ENCODE results near the gene GATAD1.

Gene GATAD1

GRCh38 chr7:92489634-92490033 lies 42.4 kb downstream of the GATAD1 start:
- Histone ChIP-seq H3K36me3 (ENCODE audit: low read length) (peaks cover 72% of the 10 kb centered on the region), H3K4me2 (ENCODE audit: low read depth, low read length, poor library complexity, severe bottlenecking) (no peak overlapping the region)

DNA sequence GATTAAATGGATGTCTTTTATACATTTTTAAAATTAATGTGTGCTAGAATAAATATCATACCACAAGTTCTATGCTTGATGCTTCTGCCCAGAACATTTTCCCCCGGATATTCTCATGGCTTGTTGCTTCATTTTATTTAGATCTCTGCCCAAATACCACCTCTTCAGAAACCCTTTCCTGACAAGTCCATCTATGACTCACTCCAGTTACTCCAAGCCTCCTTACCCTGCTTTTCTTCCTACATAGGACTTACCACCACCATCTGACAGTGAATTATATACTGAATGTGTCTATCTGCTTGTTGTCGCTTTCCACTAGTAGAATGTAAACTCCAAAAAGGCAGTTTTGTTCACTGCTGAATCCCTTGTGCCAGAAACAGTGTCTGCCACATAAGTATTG lies 49.6 kb downstream of the GATAD1 start:
- Histone ChIP-seq H3K4me2 (ENCODE audit: low read depth, low read length, poor library complexity, severe bottlenecking) (no peak overlapping the region), H3K79me2 (ENCODE audit: insufficient read depth, low read length) (no peaks in the 10 kb centered on the region), H3K27me3 (ENCODE audit: low read length) (no peaks in the 10 kb centered on the region), H3K27ac (ENCODE audit: low read depth, low read length) (no peak overlapping the region), H4K20me1 (ENCODE audit: low read depth, low read length) (peaks cover 2% of the 10 kb centered on the region; the same call in 1 of the 2 replicates), H2AFZ (ENCODE audit: low read depth, low read length, severe bottlenecking) (no peak overlapping the region), H3K4me3 (ENCODE audit: insufficient read depth, low read length, poor library complexity, severe bottlenecking) (no peak overlapping the region), H3K9me3 (ENCODE audit: insufficient read depth, low read length) (no peaks in the 10 kb centered on the region), H3K9ac (ENCODE audit: low read length) (no peak overlapping the region), H3K9me2 (replicated peaks; ENCODE audit: insufficient read depth, low read length) (no peaks in the 10 kb centered on the region), H3F3A (ENCODE audit: insufficient read depth) (peaks cover 5% of the 10 kb centered on the region; the same call in 1 of the 2 replicates), H3K36me3 (ENCODE audit: low read length) (peaks cover 66% of the 10 kb centered on the region)
- no peak for TF ChIP-seq EZH2phosphoT487 (conservative IDR thresholded peaks at IDR 0.05; ENCODE audit: low read length)
- no peak for TF ChIP-seq CTCF (IDR thresholded peaks at IDR 0.05; ENCODE audit: insufficient read depth, low read length, poor library complexity, severe bottlenecking)

More at GRCh38 chr7:92489634-92490033, 42.4 kb downstream of the GATAD1 start:
- Histone ChIP-seq H3K9me3 (ENCODE audit: insufficient read depth, low read length) (no peaks in the 10 kb centered on the region), H3K9me2 (replicated peaks; ENCODE audit: insufficient read depth, low read length) (no peaks in the 10 kb centered on the region), H2AFZ (ENCODE audit: low read depth, low read length, severe bottlenecking) (no peak overlapping the region), H3K4me3 (ENCODE audit: insufficient read depth, low read length, poor library complexity, severe bottlenecking) (no peak overlapping the region), H3K27me3 (ENCODE audit: low read length) (no peaks in the 10 kb centered on the region), H3K79me2 (ENCODE audit: insufficient read depth, low read length) (no peaks in the 10 kb centered on the region), H4K20me1 (ENCODE audit: low read depth, low read length) (no peaks in the 10 kb centered on the region; the same call in 1 of the 2 replicates), H3K27ac (ENCODE audit: low read depth, low read length) (no peak overlapping the region), H3F3A (ENCODE audit: insufficient read depth) (peaks cover 19% of the 10 kb centered on the region), H3K9ac (ENCODE audit: low read length) (no peak overlapping the region)
- TF ChIP-seq CTCF (IDR thresholded peaks at IDR 0.05; ENCODE audit: insufficient read depth, low read length, poor library complexity, severe bottlenecking) = no peak
- no peak for TF ChIP-seq EZH2phosphoT487 (conservative IDR thresholded peaks at IDR 0.05; ENCODE audit: low read length)

DNA sequence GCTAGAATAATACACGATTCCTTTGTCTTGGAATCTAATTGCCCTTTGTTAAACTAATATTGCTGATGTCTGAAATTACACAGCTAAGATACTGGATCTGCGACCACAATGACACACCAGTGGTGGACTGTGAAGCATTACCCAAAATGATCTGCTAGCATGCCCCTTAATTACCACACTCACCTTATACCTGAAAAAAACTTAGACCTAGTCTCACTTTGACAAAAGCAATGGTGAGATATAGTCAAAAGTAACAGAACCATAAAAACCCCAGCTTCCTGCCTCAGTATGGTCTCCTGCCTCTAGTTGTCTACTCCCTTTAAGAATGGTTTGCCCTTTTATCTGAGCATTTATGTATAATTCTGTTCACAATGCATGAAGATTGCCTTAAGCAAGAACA lies 51.3 kb downstream of the GATAD1 start:
- H3K36me3 ChIP-seq (ENCODE audit: low read length) = peaks cover 69% of the 10 kb centered on the region
- H3K79me2 ChIP-seq (ENCODE audit: insufficient read depth, low read length) = no peaks in the 10 kb centered on the region
- H3K9ac ChIP-seq (ENCODE audit: low read length) = no peak overlapping the region
- no peak overlapping the region for H2AFZ ChIP-seq (ENCODE audit: low read depth, low read length, severe bottlenecking)
- no peak overlapping the region for H3K4me2 ChIP-seq (ENCODE audit: low read depth, low read length, poor library complexity, severe bottlenecking)
- H3F3A ChIP-seq (ENCODE audit: insufficient read depth) = peaks cover 5% of the 10 kb centered on the region; the same call in 1 of the 2 replicates
- no peaks in the 10 kb centered on the region for H3K9me3 ChIP-seq (ENCODE audit: insufficient read depth, low read length)
- TF ChIP-seq CTCF (IDR thresholded peaks at IDR 0.05; ENCODE audit: insufficient read depth, low read length, poor library complexity, severe bottlenecking) = no peak
- no peak for TF ChIP-seq EZH2phosphoT487 (conservative IDR thresholded peaks at IDR 0.05; ENCODE audit: low read length)
- H3K4me3 ChIP-seq (ENCODE audit: insufficient read depth, low read length, poor library complexity, severe bottlenecking) = no peak overlapping the region
- H4K20me1 ChIP-seq (ENCODE audit: low read depth, low read length) = peaks cover 2% of the 10 kb centered on the region; the same call in 1 of the 2 replicates
- H3K27me3 ChIP-seq (ENCODE audit: low read length) = no peaks in the 10 kb centered on the region
- no peak overlapping the region for H3K27ac ChIP-seq (ENCODE audit: low read depth, low read length)
- H3K9me2 ChIP-seq (replicated peaks; ENCODE audit: insufficient read depth, low read length) = no peaks in the 10 kb centered on the region
